ENCODE measurements around the gene HID1. TPM values are rescaled to one million over a fixed set of nuclear protein-coding genes. Genes with fewer than 3 reads are reported as not detected.

Gene HID1
- polyA plus RNA-seq, 1 donor from 2014 or later: 26.6 TPM

GRCh38 chr17:75010683-75011400 lies 38.3 kb upstream of the HID1 start:
- Histone ChIP-seq H3K36me3 (ENCODE audit: insufficient read depth, low read length) (no peaks in the 10 kb centered on the region), H3K27me3 (ENCODE audit: insufficient read depth, low read depth, low read length) (no peaks in the 10 kb centered on the region), H3K9me2 (ENCODE audit: insufficient read depth, low read length) (no peaks in the 10 kb centered on the region), H3K9ac (ENCODE audit: low read length) (peak overlapping the region; percentile 83), H4K20me1 (ENCODE audit: insufficient read depth) (no peaks in the 10 kb centered on the region), H3K4me2 (ENCODE audit: low read length) (no peak overlapping the region), H3F3A (ENCODE audit: insufficient read depth, low read length, poor library complexity, severe bottlenecking) (peaks cover 4% of the 10 kb centered on the region), H3K79me2 (replicated peaks; ENCODE audit: insufficient read depth, low read length) (peaks cover 6% of the 10 kb centered on the region), H3K4me3 (ENCODE audit: low read length) (peak overlapping the region; percentile 71), H2AFZ (ENCODE audit: low read depth, low read length) (no peak overlapping the region), H3K9me3 (ENCODE audit: low read length) (no peaks in the 10 kb centered on the region), H3K27ac (ENCODE audit: low read length) (peak overlapping the region; percentile 92)
- TF ChIP-seq EP300 (conservative IDR thresholded peaks at IDR 0.05; ENCODE audit: poor library complexity, severe bottlenecking): no peak
- no peak for TF ChIP-seq REST (IDR thresholded peaks at IDR 0.05; ENCODE audit: borderline replicate concordance)
- TF ChIP-seq POLR2AphosphoS5 (IDR thresholded peaks at IDR 0.05): no peak
- TF ChIP-seq EZH2 (IDR thresholded peaks at IDR 0.05; ENCODE audit: borderline replicate concordance, insufficient read depth, low read length, poor library complexity, severe bottlenecking): no peak
- no peak for TF ChIP-seq TAF1 (IDR thresholded peaks at IDR 0.05; ENCODE audit: low read depth)
- TF ChIP-seq SMC3 (conservative IDR thresholded peaks at IDR 0.05; ENCODE audit: poor library complexity): no peak
- no peak for TF ChIP-seq RAD21 (conservative IDR thresholded peaks at IDR 0.05)
- TF ChIP-seq CTCF (IDR thresholded peaks at IDR 0.05; ENCODE audit: poor library complexity, severe bottlenecking): no peak
- TF ChIP-seq MXI1 (conservative IDR thresholded peaks at IDR 0.05; ENCODE audit: poor library complexity, severe bottlenecking): no peak

GRCh38 chr17:75009139-75009724 lies 36.7 kb upstream of the HID1 start:
- H3K9me2 ChIP-seq (ENCODE audit: insufficient read depth, low read length): no peaks in the 10 kb centered on the region
- H3K9me3 ChIP-seq (ENCODE audit: low read length): no peaks in the 10 kb centered on the region
- no peak overlapping the region for H3K4me3 ChIP-seq (ENCODE audit: low read length)
- H4K20me1 ChIP-seq (ENCODE audit: insufficient read depth): no peaks in the 10 kb centered on the region
- H2AFZ ChIP-seq (ENCODE audit: low read depth, low read length): no peak overlapping the region
- H3K27ac ChIP-seq (ENCODE audit: low read length): no peak overlapping the region
- H3K9ac ChIP-seq (ENCODE audit: low read length): no peak overlapping the region
- no peaks in the 10 kb centered on the region for H3K79me2 ChIP-seq (replicated peaks; ENCODE audit: insufficient read depth, low read length)
- no peaks in the 10 kb centered on the region for H3K36me3 ChIP-seq (ENCODE audit: insufficient read depth, low read length)
- H3K4me2 ChIP-seq (ENCODE audit: low read length): no peak overlapping the region
- H3K27me3 ChIP-seq (ENCODE audit: insufficient read depth, low read depth, low read length): no peaks in the 10 kb centered on the region
- H3F3A ChIP-seq (ENCODE audit: insufficient read depth, low read length, poor library complexity, severe bottlenecking): peaks cover 4% of the 10 kb centered on the region
- TF ChIP-seq CTCF (IDR thresholded peaks at IDR 0.05; ENCODE audit: poor library complexity, severe bottlenecking) (no peak), POLR2AphosphoS5 (IDR thresholded peaks at IDR 0.05) (no peak), RAD21 (conservative IDR thresholded peaks at IDR 0.05) (no peak)

Measured in neural cell (in vitro differentiated cells).